NCI-H524 treated with DMSO at 0.1 percent for 48 hours (cell line): ENCODE measurements around the gene ZHX3.

Source experiments
- DNase-seq: peaks from one replicate; lab custom pipeline; 2025; lab: John Stamatoyannopoulos, UW

Gene ZHX3

GRCh38 chr20:41355192-41355591, 37.7 kb upstream of the ZHX3 start:
- no peak for DNase-seq

GRCh38 chr20:41353530-41353929, 36.0 kb upstream of the ZHX3 start:
- DNase-seq: no peak

- DNase-seq: no peak
These were observed 35.1 kb upstream of the ZHX3 start for GRCh38 chr20:41352666-41353065.

- no peak for DNase-seq
These were observed 34.6 kb upstream of the ZHX3 start for GRCh38 chr20:41352106-41352505.

- DNase-seq: no peak
These were observed 33.0 kb upstream of the ZHX3 start for GRCh38 chr20:41350408-41350962.

GRCh38 chr20:41349943-41350342, 32.4 kb upstream of the ZHX3 start:
- no peak for DNase-seq

- DNase-seq: no peak
These were observed 31.7 kb upstream of the ZHX3 start for GRCh38 chr20:41349266-41349665.

- DNase-seq: no peak
These were observed 31.1 kb upstream of the ZHX3 start for GRCh38 chr20:41348430-41349172.

GRCh38 chr20:41347523-41348429, 30.2 kb upstream of the ZHX3 start:
- no peak for DNase-seq

GRCh38 chr20:41345729-41346067, 28.2 kb upstream of the ZHX3 start:
- DNase-seq: no peak

GRCh38 chr20:41344938-41345728, 27.6 kb upstream of the ZHX3 start:
- DNase-seq: no peak

- DNase-seq: no peak
These were observed 26.9 kb upstream of the ZHX3 start for GRCh38 chr20:41344477-41344876.

GRCh38 chr20:41342474-41343464, 25.2 kb upstream of the ZHX3 start:
- DNase-seq: no peak

GRCh38 chr20:41340327-41341055, 23.0 kb upstream of the ZHX3 start, which contains the start of gene LPIN3:
Gene LPIN3, plus strand, starts transcription at chr20:41340821. Its CDS starts 4,983 bp downstream, at chr20:41345804.
- DNase-seq: peak; percentile 38

GRCh38 chr20:41339957-41340326, 22.4 kb upstream of the ZHX3 start:
- peak; percentile 7 for DNase-seq

- DNase-seq: no peak
These were observed 19.4 kb upstream of the ZHX3 start for GRCh38 chr20:41336711-41337492.

GRCh38 chr20:41335591-41335990, 18.1 kb upstream of the ZHX3 start:
- DNase-seq: no peak

GRCh38 chr20:41334443-41335421, 17.2 kb upstream of the ZHX3 start:
- DNase-seq: no peak
